A673 (cell line): ENCODE results near the gene TLE3. TPM values are rescaled to one million over a fixed set of nuclear protein-coding genes. Genes with fewer than 3 reads are reported as not detected.

Experiments
- BruUV-seq: library from RNA; stranded (reverse); fragments of 400-500 nt; replicated peaks from 2 replicates; lab custom pipeline; 2021; lab: Mats Ljungman, UMichigan
- CTCF ChIA-PET: fragments of 300-600 bp; sonication (Branson Sonifier 250); formaldehyde crosslinking; loops from one replicate; lab custom pipeline; 2022; ENCODE audit warnings: antibody characterized with exemption; lab: Charles Lee
- POLR2A ChIA-PET: fragments of 300-600 bp; sonication (Branson Sonifier 250); formaldehyde crosslinking; loops from one replicate; lab custom pipeline; 2022; ENCODE audit warnings: antibody characterized with exemption; ENCODE audit not compliant: low non-redundant PET; lab: Charles Lee
- DNase-seq: peaks from one replicate; pipeline ENCODE4 v3.0.0-alpha.2; 2015; ENCODE audit warnings: low spot score
- H3K27ac ChIP-seq: fragments of 200-600 bp; sonication (generic); 2 replicates; pipeline ENCODE4 v1.5.1; 2016; ENCODE audit warnings: mixed run types, low read depth, mild to moderate bottlenecking, mixed read lengths, antibody characterized with exemption, low read length; ENCODE audit not compliant: poor library complexity, severe bottlenecking
- H3K27me3 ChIP-seq: fragments of 200-600 bp; sonication (generic); replicated peaks from 2 replicates; pipeline ENCODE4 v1.6.1; 2017; ENCODE audit warnings: mixed run types, low read depth, mild to moderate bottlenecking, mixed read lengths, antibody characterized with exemption, low read length; ENCODE audit not compliant: insufficient read depth, poor library complexity
- H3K36me3 ChIP-seq: fragments of 200-600 bp; sonication (generic); 2 replicates; pipeline ENCODE4 v1.6.1; 2016; ENCODE audit warnings: mixed run types, mild to moderate bottlenecking, mixed read lengths, antibody characterized with exemption, low read length; ENCODE audit not compliant: insufficient read depth, poor library complexity, severe bottlenecking
- H3K4me1 ChIP-seq: fragments of 200-600 bp; sonication (generic); 2 replicates; pipeline ENCODE4 v1.6.1; 2017; ENCODE audit warnings: mixed run types, mild to moderate bottlenecking, mixed read lengths, antibody characterized with exemption, low read length; ENCODE audit not compliant: insufficient read depth, poor library complexity, severe bottlenecking
- H3K4me3 ChIP-seq: fragments of 200-600 bp; sonication (generic); 2 replicates; pipeline ENCODE4 v1.5.1; 2016; ENCODE audit warnings: low read depth, mixed run types, mild to moderate bottlenecking, mixed read lengths, low read length; ENCODE audit not compliant: poor library complexity, severe bottlenecking
- H3K9me3 ChIP-seq: fragments of 200-600 bp; sonication (generic); 2 replicates; pipeline ENCODE4 v1.6.1; 2016; ENCODE audit warnings: mixed run types, low read depth, mild to moderate bottlenecking, mixed read lengths, antibody characterized with exemption, low read length; ENCODE audit not compliant: poor library complexity, severe bottlenecking
- EZH2 ChIP-seq: fragments of 200-600 bp; sonication (generic); IDR thresholded peaks from 2 replicates; pipeline ENCODE4 v1.6.1; 2017; ENCODE audit warnings: borderline replicate concordance, low read depth, mild to moderate bottlenecking, mixed read lengths, antibody characterized with exemption, low read length; ENCODE audit not compliant: poor library complexity, severe bottlenecking
- intact Hi-C: fragments of 100-400 bp; cut with micrococcal nuclease; formaldehyde crosslinking; loops from one replicate; pipeline ENCODE4 v1.10.0; 2022; ENCODE audit not compliant: unreplicated experiment
- total RNA-seq: library from RNA; stranded (reverse); gene quantifications from 2 replicates; pipeline ENCODE4 v1.2.3, GENCODE V29; 2021
- TF ChIP-seq, protein P1 (sequence below): fragments of 300-800, 200-600 bp; sonication (generic); conservative IDR thresholded peaks from 2 replicates; pipeline ENCODE4 v1.5.1; 2017; ENCODE audit warnings: low read depth, mild to moderate bottlenecking, antibody characterized with exemption, low read length, moderate library complexity, mixed read lengths

Gene TLE3
- total RNA-seq, 1 experiment from 2014 or later: 90.4 TPM

DNA sequence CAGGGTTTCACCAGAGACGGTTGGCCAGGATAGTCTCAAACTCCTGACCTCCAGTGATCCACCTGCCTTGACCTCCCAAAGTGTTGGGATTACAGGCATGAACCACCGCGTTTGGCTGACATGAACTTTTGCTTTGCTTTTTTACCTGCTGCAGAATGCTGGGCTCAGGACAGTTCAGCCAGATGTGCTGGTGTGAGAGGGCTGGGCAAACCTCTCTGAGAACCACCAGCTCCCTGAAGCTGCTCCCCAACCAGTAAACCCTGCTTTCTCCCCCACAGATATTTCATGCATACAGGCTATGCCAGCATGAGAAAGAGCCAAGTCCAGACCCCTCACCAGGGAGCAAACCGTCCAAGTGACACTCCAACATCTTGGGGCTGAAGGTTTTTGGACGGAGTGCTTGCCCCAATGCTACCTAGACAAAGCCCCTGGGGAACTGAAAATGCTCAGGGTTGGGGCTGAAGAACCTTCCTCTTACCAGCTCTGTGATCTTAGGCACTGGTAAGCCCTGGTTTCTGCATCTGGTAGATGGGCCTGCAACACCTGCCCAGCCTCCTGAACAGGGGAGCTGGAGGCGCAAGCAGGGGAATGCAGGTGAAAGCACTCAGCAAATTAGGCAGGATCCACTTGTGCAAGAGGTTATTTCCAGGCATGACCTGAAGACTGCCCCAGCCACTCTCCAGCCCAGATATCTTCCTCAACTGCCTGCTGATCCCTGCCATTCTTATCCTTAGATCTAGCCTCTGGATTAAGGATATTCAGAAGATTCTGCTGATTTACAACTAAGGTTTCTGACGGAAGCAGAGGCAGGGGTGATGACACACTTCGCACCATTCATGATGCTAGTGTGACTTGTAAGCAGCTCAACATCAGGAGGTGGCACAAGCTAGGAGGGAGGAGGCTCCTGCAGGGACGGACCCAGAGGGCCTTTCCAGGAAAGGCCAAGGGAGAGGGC is 78.8 kb downstream of the TLE3 start:
- no peaks in the 10 kb centered on the region for H3K27me3 ChIP-seq
- CTCF ChIA-PET: interaction anchor here (0.5 kb wide), 1 partner anchor 358 kb away, joined by 4 read pairs; no protein-coding TSS in a partner anchor
- no TSS peak for BruUV-seq
- no peaks in the 10 kb centered on the region for H3K36me3 ChIP-seq
- H3K4me3 ChIP-seq: no peak overlapping the region
- H3K27ac ChIP-seq: no peak overlapping the region
- DNase-seq: no peak
- POLR2A ChIA-PET: no interaction called here
- H3K4me1 ChIP-seq: peaks cover 20% of the 10 kb centered on the region
- no peaks in the 10 kb centered on the region for H3K9me3 ChIP-seq
- no peak for TF ChIP-seq EZH2
- TF ChIP-seq, protein P1, sequence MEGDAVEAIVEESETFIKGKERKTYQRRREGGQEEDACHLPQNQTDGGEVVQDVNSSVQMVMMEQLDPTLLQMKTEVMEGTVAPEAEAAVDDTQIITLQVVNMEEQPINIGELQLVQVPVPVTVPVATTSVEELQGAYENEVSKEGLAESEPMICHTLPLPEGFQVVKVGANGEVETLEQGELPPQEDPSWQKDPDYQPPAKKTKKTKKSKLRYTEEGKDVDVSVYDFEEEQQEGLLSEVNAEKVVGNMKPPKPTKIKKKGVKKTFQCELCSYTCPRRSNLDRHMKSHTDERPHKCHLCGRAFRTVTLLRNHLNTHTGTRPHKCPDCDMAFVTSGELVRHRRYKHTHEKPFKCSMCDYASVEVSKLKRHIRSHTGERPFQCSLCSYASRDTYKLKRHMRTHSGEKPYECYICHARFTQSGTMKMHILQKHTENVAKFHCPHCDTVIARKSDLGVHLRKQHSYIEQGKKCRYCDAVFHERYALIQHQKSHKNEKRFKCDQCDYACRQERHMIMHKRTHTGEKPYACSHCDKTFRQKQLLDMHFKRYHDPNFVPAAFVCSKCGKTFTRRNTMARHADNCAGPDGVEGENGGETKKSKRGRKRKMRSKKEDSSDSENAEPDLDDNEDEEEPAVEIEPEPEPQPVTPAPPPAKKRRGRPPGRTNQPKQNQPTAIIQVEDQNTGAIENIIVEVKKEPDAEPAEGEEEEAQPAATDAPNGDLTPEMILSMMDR: no peak
- intact Hi-C loops: no loop called here

- Histone ChIP-seq H3K9me3 (no peaks in the 10 kb centered on the region), H3K36me3 (no peaks in the 10 kb centered on the region), H3K4me3 (no peak overlapping the region), H3K27ac (no peak overlapping the region), H3K4me1 (peaks cover 19% of the 10 kb centered on the region), H3K27me3 (no peaks in the 10 kb centered on the region)
- no TSS peak for BruUV-seq
- CTCF ChIA-PET: no interaction called here
- DNase-seq: no peak
- TF ChIP-seq, protein P1: no peak
- TF ChIP-seq EZH2: no peak
- intact Hi-C loops: no loop called here
- POLR2A ChIA-PET: no interaction called here
These were observed 79.9 kb downstream of the TLE3 start for GRCh38 chr15:70017801-70018200.

DNA sequence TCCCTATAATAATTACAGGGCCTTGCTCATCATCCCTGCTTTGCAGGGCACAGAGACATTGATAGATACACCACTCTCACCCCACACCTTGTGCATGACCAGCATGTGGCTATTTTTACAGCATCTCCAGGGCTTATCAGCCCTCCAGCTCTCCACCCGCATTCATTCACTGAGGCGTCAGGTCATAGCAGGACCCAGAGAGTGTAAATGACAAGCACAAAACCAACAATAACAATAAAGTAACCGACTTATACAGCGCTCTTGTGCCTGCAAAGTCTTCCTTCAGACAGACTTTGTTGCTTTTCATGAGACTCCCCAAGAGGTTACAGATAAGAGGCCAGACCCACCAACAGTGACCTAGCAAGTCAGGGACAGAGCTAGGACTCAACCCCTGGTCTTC is 80.7 kb downstream of the TLE3 start:
- no peak overlapping the region for H3K27ac ChIP-seq
- H3K9me3 ChIP-seq: no peaks in the 10 kb centered on the region
- DNase-seq: no peak
- ChIA-PET CTCF (no interaction called here), POLR2A (no interaction called here)
- no TSS peak for BruUV-seq
- intact Hi-C loops: no loop called here
- no peaks in the 10 kb centered on the region for H3K27me3 ChIP-seq
- no peak overlapping the region for H3K4me3 ChIP-seq
- H3K36me3 ChIP-seq: no peaks in the 10 kb centered on the region
- TF ChIP-seq, protein P1: no peak
- TF ChIP-seq EZH2: no peak
- H3K4me1 ChIP-seq: peaks cover 16% of the 10 kb centered on the region
